Mesodermal cell (in vitro differentiated cells): ENCODE measurements around the gene HMGXB3.

ENCODE experiments used
- H3K27ac ChIP-seq: 2 replicates; pipeline ENCODE4 v1.7.0; 2013; ENCODE audit warnings: mild to moderate bottlenecking, low read depth, low read length, moderate library complexity; ENCODE audit not compliant: severe bottlenecking
- H3K36me3 ChIP-seq: 2 replicates; pipeline ENCODE4 v1.7.1; 2013; ENCODE audit warnings: mild to moderate bottlenecking, low read length, moderate library complexity; ENCODE audit not compliant: control insufficient read depth, insufficient read depth
- H3K4me1 ChIP-seq: one replicate; pipeline ENCODE4 v1.7.1; 2013; ENCODE audit warnings: mild to moderate bottlenecking, low read length; ENCODE audit not compliant: insufficient read depth, control insufficient read depth, poor library complexity, severe bottlenecking
- H3K4me3 ChIP-seq: 2 replicates; pipeline ENCODE4 v1.7.0; 2013; ENCODE audit warnings: low read length, control low read depth, mild to moderate bottlenecking; ENCODE audit not compliant: insufficient read depth, poor library complexity, severe bottlenecking; ENCODE audit errors: extremely low read depth
- H3K9me3 ChIP-seq: 2 replicates; pipeline ENCODE4 v1.7.1; 2013; ENCODE audit warnings: mild to moderate bottlenecking, low read length, moderate library complexity; ENCODE audit not compliant: control insufficient read depth
- WGBS, 2 experiments: methylation state at CpG; one replicate each; pipeline ENCODE4 v1.1.5; 2013; ENCODE audit warnings: missing lambda C conversion rate in 2 of 2; ENCODE audit not compliant: insufficient coverage in 2 of 2; 5-methylcytosine and 5-hydroxymethylcytosine counted together

The HMGXB3 gene

GRCh38 chr5:150006318-150006717 is 5.8 kb downstream of the HMGXB3 start:
- H3K27ac ChIP-seq, result no peak overlapping the region
- H3K4me3 ChIP-seq, result no peak overlapping the region
- peaks cover 81% of the 10 kb centered on the region for H3K36me3 ChIP-seq
- WGBS, 2 experiments, result 100% methylated on average over 2 of the region's 4 CpGs; no CpG with 5 or more reads in 1 of the 2 experiments
- H3K4me1 ChIP-seq, result no peaks in the 10 kb centered on the region
- no peaks in the 10 kb centered on the region for H3K9me3 ChIP-seq

DNA sequence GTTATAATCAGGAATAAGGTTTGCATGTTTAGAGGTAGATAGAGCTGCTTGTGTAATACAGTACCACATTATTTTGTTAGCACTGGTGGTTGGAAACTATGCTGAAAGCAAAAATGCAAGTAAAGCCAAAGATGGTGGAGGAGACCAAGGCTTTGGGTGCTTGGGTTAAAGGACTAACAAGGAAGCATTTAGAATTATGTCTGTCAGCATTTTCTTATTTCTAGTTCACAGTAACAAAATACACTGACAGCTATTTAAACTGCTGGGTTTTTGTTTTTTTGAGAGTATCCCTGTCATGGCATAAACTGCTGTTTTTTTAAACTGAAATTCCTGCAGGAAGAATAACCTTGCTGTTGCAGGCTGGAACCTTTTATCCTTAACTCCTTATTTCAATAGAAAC is 6.5 kb downstream of the HMGXB3 start:
- Histone ChIP-seq H3K9me3 (no peaks in the 10 kb centered on the region), H3K36me3 (peaks cover 88% of the 10 kb centered on the region), H3K27ac (no peak overlapping the region), H3K4me1 (no peaks in the 10 kb centered on the region), H3K4me3 (no peak overlapping the region)

- peaks cover 97% of the 10 kb centered on the region for H3K36me3 ChIP-seq
- H3K4me1 ChIP-seq, result no peaks in the 10 kb centered on the region
- H3K9me3 ChIP-seq, result peaks cover 2% of the 10 kb centered on the region
- H3K4me3 ChIP-seq, result no peak overlapping the region
- WGBS, 2 experiments, result 94 to 95% methylated on average over 4 to 5 of the region's 6 CpGs
- no peak overlapping the region for H3K27ac ChIP-seq
Observed at GRCh38 chr5:150009671-150010387, 9.3 kb downstream of the HMGXB3 start.

- Histone ChIP-seq H3K27ac (no peak overlapping the region), H3K4me3 (no peak overlapping the region), H3K36me3 (peaks cover 90% of the 10 kb centered on the region), H3K9me3 (peaks cover 14% of the 10 kb centered on the region), H3K4me1 (no peaks in the 10 kb centered on the region)
- 87 to 96% methylated on average over 3 to 4 of the region's 4 CpGs for WGBS, 2 experiments
Observed at GRCh38 chr5:150013931-150014330, 13.4 kb downstream of the HMGXB3 start.

DNA sequence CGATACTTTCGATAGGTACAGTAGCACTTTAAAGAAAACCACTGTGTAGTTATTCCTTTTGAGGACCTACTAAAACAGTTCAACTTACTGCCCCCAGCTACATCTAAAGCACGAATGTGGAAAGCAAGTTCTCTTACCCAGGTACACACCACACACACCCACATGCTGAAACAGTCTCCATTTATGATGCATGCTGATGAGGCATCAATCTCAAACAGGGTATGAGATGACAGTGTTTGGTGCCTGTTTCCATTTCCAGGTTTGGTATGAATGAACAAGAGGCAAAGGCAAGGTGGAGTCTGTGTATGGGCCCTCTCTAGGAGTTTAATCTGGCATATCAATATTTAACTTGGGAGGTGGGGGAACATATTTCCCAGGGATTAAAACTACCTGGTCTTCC is 13.9 kb downstream of the HMGXB3 start:
- H3K4me1 ChIP-seq, result no peaks in the 10 kb centered on the region
- H3K27ac ChIP-seq, result no peak overlapping the region
- peaks cover 14% of the 10 kb centered on the region for H3K9me3 ChIP-seq
- H3K36me3 ChIP-seq, result peaks cover 93% of the 10 kb centered on the region
- no CpG with 5 or more reads among the region's 3 CpGs for WGBS, 2 experiments
- H3K4me3 ChIP-seq, result no peak overlapping the region

DNA sequence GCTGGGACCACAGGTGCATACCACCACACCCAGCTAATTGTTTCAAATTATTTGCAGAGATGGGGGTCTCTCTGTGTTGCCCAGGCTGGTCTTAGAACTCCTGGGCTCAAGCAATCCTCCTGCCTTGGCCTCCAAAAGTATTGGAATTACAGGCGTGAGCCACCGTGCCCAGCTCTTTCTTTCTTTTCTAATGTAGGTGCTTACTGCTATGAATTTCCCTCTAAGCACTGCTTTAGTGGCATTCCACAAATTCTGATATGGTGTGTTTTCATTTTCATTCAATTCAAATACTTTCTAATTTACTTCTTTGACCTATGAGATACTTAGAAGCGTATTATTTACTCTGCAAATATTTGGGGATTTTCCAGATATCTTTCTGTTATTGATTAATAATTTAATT is 14.9 kb downstream of the HMGXB3 start:
- Histone ChIP-seq H3K36me3 (peaks cover 93% of the 10 kb centered on the region), H3K4me1 (no peaks in the 10 kb centered on the region), H3K4me3 (no peak overlapping the region), H3K9me3 (peaks cover 14% of the 10 kb centered on the region), H3K27ac (no peak overlapping the region)
- 100% methylated on average over 2 of the region's 3 CpGs; no CpG with 5 or more reads in 1 of the 2 experiments for WGBS, 2 experiments

DNA sequence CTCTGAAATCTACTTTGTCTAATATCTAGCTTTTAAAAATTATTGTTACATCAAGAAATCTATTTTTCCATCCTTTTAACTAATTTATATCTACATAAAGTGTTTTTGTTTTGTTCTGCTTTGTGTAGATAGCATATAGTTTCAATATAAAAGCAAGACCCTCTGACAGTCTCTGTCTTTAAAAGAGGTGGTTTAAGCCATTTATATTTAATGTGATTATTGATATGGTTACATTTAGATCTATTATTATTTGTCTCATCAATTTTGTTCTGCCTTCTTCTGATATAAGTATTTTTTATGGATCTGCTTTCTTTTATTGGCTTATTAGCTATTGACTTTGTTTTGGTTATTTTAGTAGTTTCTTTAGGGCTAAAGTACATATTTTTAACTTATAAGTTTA is 16.0 kb downstream of the HMGXB3 start:
- peaks cover 14% of the 10 kb centered on the region for H3K9me3 ChIP-seq
- peaks cover 93% of the 10 kb centered on the region for H3K36me3 ChIP-seq
- no peak overlapping the region for H3K4me3 ChIP-seq
- peaks cover 9% of the 10 kb centered on the region for H3K4me1 ChIP-seq
- H3K27ac ChIP-seq, result no peak overlapping the region

DNA sequence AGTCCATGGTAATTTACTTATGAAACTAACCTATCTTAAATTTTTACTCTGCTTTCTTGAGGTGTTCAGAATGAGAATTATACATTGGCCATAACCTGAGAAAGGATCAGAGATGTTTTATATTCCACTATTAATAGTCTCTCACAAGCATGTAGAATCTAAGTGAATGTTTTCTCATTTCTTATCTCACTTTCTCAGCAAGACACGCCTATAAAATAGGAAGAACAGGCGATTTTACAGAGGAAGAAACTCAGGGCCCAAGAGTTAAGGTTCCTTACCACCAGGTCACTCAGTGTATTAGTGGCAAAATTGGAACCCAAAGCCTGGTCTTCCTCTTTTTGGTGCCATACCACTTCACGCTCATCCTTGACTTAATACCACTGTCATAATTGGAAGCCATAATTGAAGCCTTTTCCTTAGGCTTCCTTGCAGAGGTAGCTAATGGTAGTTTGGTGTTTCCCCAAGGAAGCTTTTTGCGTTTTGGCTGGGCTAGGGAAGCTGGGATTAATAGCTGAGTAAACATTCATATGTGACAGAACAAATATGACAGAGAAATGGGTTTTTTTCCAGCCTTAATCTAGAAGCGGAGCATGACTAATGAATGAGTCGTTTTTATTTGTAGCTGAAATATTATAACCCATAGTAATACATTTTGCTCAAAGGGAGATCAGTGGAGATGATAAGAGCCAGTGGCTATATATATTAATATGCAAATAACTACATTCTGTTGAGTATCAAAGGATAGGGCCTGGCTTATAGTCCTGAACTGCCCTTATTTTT is 16.9 kb downstream of the HMGXB3 start:
- H3K9me3 ChIP-seq, result peaks cover 14% of the 10 kb centered on the region
- H3K4me3 ChIP-seq, result no peak overlapping the region
- peaks cover 90% of the 10 kb centered on the region for H3K36me3 ChIP-seq
- no peak overlapping the region for H3K27ac ChIP-seq
- peaks cover 17% of the 10 kb centered on the region for H3K4me1 ChIP-seq
- 90 to 92% methylated on average over 2 of the region's 6 CpGs for WGBS, 2 experiments

DNA sequence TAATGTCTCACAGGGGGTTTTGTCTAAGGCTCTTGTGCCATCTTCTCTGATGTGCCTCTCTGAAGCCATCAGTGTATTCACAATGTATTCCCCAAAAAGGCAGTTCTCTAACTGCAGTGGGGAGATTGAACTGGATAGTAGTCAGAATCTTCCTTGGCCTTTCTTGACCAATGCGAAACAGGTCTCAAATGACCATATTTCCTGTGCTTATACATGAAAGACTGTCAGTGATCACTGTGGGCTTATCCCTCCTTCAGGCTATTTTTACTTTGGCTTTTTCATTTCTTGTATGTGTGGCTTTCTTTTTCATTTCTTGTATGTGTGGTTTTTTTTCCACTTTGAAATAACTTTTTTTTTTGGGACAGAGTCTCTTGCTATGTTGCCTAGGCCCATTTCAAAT is 19.7 kb downstream of the HMGXB3 start:
- H3K4me3 ChIP-seq, result no peak overlapping the region
- 89 to 100% methylated on average over 1 of the region's 1 CpG for WGBS, 2 experiments

DNA sequence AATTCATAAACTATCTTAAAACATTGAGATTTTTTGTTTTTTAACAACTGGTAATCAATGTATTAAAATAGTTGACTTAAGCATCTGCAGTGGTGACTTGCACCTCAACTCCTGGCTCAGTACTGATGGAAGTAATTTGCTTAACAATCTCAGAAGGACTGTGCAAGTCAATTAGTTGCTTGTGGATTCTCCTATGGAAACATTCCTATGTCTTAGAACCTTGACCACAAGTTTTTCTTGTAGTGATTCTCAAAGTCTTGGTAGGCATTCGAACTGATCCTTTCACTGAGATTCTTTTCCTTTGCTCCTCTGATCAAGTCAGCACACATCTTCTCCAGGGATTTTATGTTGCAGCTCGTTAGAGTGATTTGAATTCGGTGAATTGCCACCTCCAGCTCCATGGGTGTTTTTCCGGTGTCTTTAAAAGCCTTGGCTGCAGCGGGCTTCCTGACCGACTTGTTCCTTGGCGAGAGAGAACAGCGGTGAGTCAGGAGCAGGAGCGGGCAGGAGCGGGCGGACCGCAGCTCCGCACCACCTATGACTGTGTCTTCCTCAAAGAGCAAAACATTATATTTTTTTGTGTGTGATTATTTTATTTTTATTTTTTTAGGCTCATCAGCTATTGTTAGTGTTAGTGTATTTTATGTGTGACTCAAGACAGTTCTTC is 21.1 kb downstream of the HMGXB3 start:
- 47 to 61% methylated on average over 6 to 7 of the region's 13 CpGs for WGBS, 2 experiments
- H3K4me3 ChIP-seq, result no peak overlapping the region
- H3K9me3 ChIP-seq, result no peaks in the 10 kb centered on the region
- H3K4me1 ChIP-seq, result peaks cover 17% of the 10 kb centered on the region
- H3K27ac ChIP-seq, result peak overlapping the region; percentile 85
- peaks cover 89% of the 10 kb centered on the region for H3K36me3 ChIP-seq

More for the DNA sequence above, 19.7 kb downstream of the HMGXB3 start:
- Histone ChIP-seq H3K9me3 (peaks cover 8% of the 10 kb centered on the region), H3K27ac (no peak overlapping the region), H3K36me3 (peaks cover 88% of the 10 kb centered on the region), H3K4me1 (peaks cover 17% of the 10 kb centered on the region)
